ENCODE data around the gene ASB8.

The ASB8 gene

DNA sequence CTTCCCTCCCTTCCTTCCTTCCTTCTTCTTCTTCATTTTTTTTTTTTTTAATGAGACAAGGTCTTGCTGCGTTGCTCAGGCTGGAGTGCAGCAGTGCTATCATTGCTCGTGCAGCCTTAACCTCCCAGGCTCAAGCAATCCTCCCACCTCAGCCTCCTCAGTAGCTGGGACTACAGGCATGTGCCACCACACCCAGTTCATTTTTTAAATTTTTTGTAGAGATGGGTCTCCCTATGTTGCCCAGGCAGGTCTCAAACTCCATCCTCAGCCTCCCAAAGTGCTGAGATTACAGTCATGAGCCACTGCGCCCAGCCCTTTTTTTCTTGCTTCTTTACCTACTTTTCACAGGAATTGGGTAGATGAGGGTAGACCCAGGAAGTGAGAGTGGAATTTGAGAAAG is 44.2 kb upstream of the ASB8 start:
- no peaks in the 10 kb centered on the region for H3K36me3 ChIP-seq (replicated peaks; ENCODE audit: insufficient read depth, low read length)
- no peak for DNase-seq
- no peaks in the 10 kb centered on the region for H4K20me1 ChIP-seq (ENCODE audit: insufficient read depth, low read length)
- H3K4me3 ChIP-seq (ENCODE audit: low read length) = no peak overlapping the region
- H3K9me2 ChIP-seq (replicated peaks; ENCODE audit: insufficient read depth, low read length) = no peaks in the 10 kb centered on the region
- H3K4me2 ChIP-seq (ENCODE audit: low read depth, low read length) = no peak overlapping the region
- H3K27me3 ChIP-seq (replicated peaks; ENCODE audit: insufficient read depth, low read length) = no peaks in the 10 kb centered on the region
- peaks cover 7% of the 10 kb centered on the region; the same call in 1 of the 2 replicates for H3K79me2 ChIP-seq (ENCODE audit: low read length)
- H3K9me3 ChIP-seq (replicated peaks; ENCODE audit: insufficient read depth, low read length) = no peaks in the 10 kb centered on the region
- no peaks in the 10 kb centered on the region for H3K4me1 ChIP-seq (ENCODE audit: low read length)
- TF ChIP-seq, protein P1, sequence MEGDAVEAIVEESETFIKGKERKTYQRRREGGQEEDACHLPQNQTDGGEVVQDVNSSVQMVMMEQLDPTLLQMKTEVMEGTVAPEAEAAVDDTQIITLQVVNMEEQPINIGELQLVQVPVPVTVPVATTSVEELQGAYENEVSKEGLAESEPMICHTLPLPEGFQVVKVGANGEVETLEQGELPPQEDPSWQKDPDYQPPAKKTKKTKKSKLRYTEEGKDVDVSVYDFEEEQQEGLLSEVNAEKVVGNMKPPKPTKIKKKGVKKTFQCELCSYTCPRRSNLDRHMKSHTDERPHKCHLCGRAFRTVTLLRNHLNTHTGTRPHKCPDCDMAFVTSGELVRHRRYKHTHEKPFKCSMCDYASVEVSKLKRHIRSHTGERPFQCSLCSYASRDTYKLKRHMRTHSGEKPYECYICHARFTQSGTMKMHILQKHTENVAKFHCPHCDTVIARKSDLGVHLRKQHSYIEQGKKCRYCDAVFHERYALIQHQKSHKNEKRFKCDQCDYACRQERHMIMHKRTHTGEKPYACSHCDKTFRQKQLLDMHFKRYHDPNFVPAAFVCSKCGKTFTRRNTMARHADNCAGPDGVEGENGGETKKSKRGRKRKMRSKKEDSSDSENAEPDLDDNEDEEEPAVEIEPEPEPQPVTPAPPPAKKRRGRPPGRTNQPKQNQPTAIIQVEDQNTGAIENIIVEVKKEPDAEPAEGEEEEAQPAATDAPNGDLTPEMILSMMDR (IDR thresholded peaks at IDR 0.05; ENCODE audit: low read length) = no peak
- TF ChIP-seq EZH2phosphoT487 (IDR thresholded peaks at IDR 0.05; ENCODE audit: low read length) = no peak
- TF ChIP-seq EZH2 (optimal IDR thresholded peaks at IDR 0.05; ENCODE audit: low read depth, low read length) = no peak
- H3F3A ChIP-seq (ENCODE audit: insufficient read depth, low read length) = peaks cover 11% of the 10 kb centered on the region
- H3K9ac ChIP-seq (ENCODE audit: low read length) = no peak overlapping the region
- H3K27ac ChIP-seq (ENCODE audit: low read length) = no peak overlapping the region
- no peak overlapping the region for H2AFZ ChIP-seq (ENCODE audit: low read length)

DNA sequence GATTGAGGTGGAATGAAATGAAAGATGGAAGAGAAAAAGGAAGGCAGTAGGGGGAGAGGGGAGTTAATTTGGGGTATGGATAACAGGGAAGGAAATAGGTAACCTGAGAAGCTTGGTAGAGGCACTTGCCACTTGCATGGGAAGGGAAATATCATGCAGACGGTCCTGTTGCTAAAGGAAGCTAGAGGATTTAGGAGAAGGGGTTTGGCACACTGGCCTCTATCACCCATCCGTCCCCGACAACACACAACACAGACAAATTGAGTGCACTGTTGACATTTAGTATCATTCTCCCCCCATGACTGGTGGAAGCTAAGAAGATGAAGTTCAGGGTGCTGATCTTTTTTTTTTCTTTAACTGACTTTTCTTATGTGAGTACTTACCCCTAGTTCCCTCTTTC is 43.8 kb upstream of the ASB8 start:
- no peak overlapping the region for H3K9ac ChIP-seq (ENCODE audit: low read length)
- peaks cover 7% of the 10 kb centered on the region; the same call in 1 of the 2 replicates for H3K79me2 ChIP-seq (ENCODE audit: low read length)
- H3K4me1 ChIP-seq (ENCODE audit: low read length) = no peaks in the 10 kb centered on the region
- no peak overlapping the region for H3K27ac ChIP-seq (ENCODE audit: low read length)
- no peak overlapping the region for H3K4me3 ChIP-seq (ENCODE audit: low read length)
- no peaks in the 10 kb centered on the region for H4K20me1 ChIP-seq (ENCODE audit: insufficient read depth, low read length)
- no peaks in the 10 kb centered on the region for H3K9me2 ChIP-seq (replicated peaks; ENCODE audit: insufficient read depth, low read length)
- no peak overlapping the region for H2AFZ ChIP-seq (ENCODE audit: low read length)
- TF ChIP-seq EZH2 (optimal IDR thresholded peaks at IDR 0.05; ENCODE audit: low read depth, low read length) = no peak
- no peak for TF ChIP-seq EZH2phosphoT487 (IDR thresholded peaks at IDR 0.05; ENCODE audit: low read length)
- TF ChIP-seq, protein P1 (IDR thresholded peaks at IDR 0.05; ENCODE audit: low read length) = no peak
- no peak for DNase-seq
- no peaks in the 10 kb centered on the region for H3K9me3 ChIP-seq (replicated peaks; ENCODE audit: insufficient read depth, low read length)
- no peak overlapping the region for H3K4me2 ChIP-seq (ENCODE audit: low read depth, low read length)
- H3K36me3 ChIP-seq (replicated peaks; ENCODE audit: insufficient read depth, low read length) = no peaks in the 10 kb centered on the region
- no peaks in the 10 kb centered on the region for H3K27me3 ChIP-seq (replicated peaks; ENCODE audit: insufficient read depth, low read length)
- H3F3A ChIP-seq (ENCODE audit: insufficient read depth, low read length) = peaks cover 11% of the 10 kb centered on the region

DNA sequence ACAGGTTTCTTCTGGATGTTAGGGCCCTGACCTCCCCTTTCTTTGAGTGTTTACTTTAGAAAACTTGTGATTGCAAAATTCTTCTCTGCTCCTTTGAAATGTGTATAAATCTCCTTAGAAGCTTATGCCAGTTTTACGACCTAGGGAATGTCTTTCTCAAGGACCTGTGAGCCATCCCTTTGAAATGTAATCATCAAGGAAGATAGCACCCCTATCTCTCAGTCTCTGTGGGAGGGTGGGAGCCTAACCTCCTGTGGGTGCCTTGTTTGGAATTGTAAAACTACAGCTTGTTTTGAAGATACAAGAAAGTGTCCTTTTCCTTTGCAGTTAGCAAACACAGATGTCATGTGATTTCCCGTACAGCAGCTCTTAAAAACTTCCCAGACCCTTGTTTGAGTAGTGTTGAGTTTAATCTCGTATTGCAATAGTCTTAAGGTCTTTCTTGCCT is 42.5 kb upstream of the ASB8 start:
- Histone ChIP-seq H3K36me3 (replicated peaks; ENCODE audit: insufficient read depth, low read length) (no peaks in the 10 kb centered on the region), H4K20me1 (ENCODE audit: insufficient read depth, low read length) (no peaks in the 10 kb centered on the region), H3K27me3 (replicated peaks; ENCODE audit: insufficient read depth, low read length) (no peaks in the 10 kb centered on the region), H3K4me2 (ENCODE audit: low read depth, low read length) (no peak overlapping the region), H3K9ac (ENCODE audit: low read length) (no peak overlapping the region), H3K9me3 (replicated peaks; ENCODE audit: insufficient read depth, low read length) (no peaks in the 10 kb centered on the region), H3K4me1 (ENCODE audit: low read length) (no peaks in the 10 kb centered on the region), H3K9me2 (replicated peaks; ENCODE audit: insufficient read depth, low read length) (no peaks in the 10 kb centered on the region), H3K79me2 (ENCODE audit: low read length) (peaks cover 7% of the 10 kb centered on the region; the same call in 1 of the 2 replicates), H2AFZ (ENCODE audit: low read length) (no peak overlapping the region), H3K27ac (ENCODE audit: low read length) (no peak overlapping the region), H3F3A (ENCODE audit: insufficient read depth, low read length) (peaks cover 11% of the 10 kb centered on the region), H3K4me3 (ENCODE audit: low read length) (no peak overlapping the region)
- no peak for DNase-seq
- no peak for TF ChIP-seq EZH2phosphoT487 (IDR thresholded peaks at IDR 0.05; ENCODE audit: low read length)
- TF ChIP-seq, protein P1 (IDR thresholded peaks at IDR 0.05; ENCODE audit: low read length) = no peak
- no peak for TF ChIP-seq EZH2 (optimal IDR thresholded peaks at IDR 0.05; ENCODE audit: low read depth, low read length)
